Measurements from ENCODE around the gene SLC7A1.

DNA sequence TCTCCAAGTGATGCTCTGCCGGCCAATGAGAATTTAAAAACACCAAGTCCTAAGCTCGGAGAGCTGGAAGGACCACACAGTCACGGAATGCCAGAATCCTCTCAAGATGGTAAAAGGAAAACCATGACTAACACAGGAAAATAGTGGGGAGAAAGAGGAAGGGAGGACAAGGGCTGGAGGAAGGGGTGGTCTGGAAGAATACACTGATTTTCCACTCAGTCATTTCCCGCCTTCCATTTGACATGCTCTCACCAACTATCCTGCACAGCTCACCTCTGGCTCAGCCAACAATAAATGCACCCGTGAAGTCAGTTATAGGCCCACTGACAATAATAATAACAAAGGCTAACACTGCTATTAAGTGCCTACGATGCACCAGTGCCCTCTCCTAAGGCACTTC, 31.5 kb downstream of the SLC7A1 start:
- TF ChIP-seq, protein P1, sequence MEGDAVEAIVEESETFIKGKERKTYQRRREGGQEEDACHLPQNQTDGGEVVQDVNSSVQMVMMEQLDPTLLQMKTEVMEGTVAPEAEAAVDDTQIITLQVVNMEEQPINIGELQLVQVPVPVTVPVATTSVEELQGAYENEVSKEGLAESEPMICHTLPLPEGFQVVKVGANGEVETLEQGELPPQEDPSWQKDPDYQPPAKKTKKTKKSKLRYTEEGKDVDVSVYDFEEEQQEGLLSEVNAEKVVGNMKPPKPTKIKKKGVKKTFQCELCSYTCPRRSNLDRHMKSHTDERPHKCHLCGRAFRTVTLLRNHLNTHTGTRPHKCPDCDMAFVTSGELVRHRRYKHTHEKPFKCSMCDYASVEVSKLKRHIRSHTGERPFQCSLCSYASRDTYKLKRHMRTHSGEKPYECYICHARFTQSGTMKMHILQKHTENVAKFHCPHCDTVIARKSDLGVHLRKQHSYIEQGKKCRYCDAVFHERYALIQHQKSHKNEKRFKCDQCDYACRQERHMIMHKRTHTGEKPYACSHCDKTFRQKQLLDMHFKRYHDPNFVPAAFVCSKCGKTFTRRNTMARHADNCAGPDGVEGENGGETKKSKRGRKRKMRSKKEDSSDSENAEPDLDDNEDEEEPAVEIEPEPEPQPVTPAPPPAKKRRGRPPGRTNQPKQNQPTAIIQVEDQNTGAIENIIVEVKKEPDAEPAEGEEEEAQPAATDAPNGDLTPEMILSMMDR (IDR thresholded peaks at IDR 0.05; ENCODE audit: low read depth, low read length, missing input control): no peak
- TF ChIP-seq JUND (IDR thresholded peaks at IDR 0.05): no peak
- no peak for TF ChIP-seq ZBTB33 (IDR thresholded peaks at IDR 0.05)
- no peak for TF ChIP-seq YY1 (IDR thresholded peaks at IDR 0.05)
